Sigmoid colon (tissue), 7 donors: Measurements from ENCODE around the gene RSPH1. TPM values are rescaled to one million over a fixed set of nuclear protein-coding genes. Genes with fewer than 3 reads are reported as not detected.
A peak's percentile ranks its signal among the peaks of the same experiment; 100 is the strongest.

ENCODE experiments used
- DNase-seq: peaks from one replicate; pipeline ENCODE4 v3.0.0-alpha.2; 2019
- H3K27ac ChIP-seq, 4 donors: fragments of 200-600 bp; sonication (generic); one replicate each; pipeline ENCODE4 v1.5.1; 2016 to 2019; ENCODE audit warnings: mild to moderate bottlenecking in 1 of 4
- H3K27me3 ChIP-seq, 3 donors: fragments of 200-600 bp; sonication (generic); one replicate each; pipeline ENCODE4 v1.5.1; 2019; ENCODE audit warnings: mild to moderate bottlenecking in 1 of 3
- H3K36me3 ChIP-seq, 4 donors: fragments of 200-600 bp; sonication (generic); one replicate each; pipeline ENCODE4 v1.5.1; 2016 to 2019
- H3K4me1 ChIP-seq, 4 donors: fragments of 200-600 bp; sonication (generic); one replicate each; pipeline ENCODE4 v1.5.1; 2017 to 2019
- H3K4me3 ChIP-seq, 4 donors: fragments of 200-600 bp; sonication (generic); one replicate each; pipeline ENCODE4 v1.5.1; 2017 to 2019; ENCODE audit warnings: mild to moderate bottlenecking in 2 of 4, moderate library complexity in 1 of 4
- H3K9me3 ChIP-seq, 4 donors: fragments of 200-600 bp in 3 of 4; sonication (generic) in 3 of 4; one replicate each; pipeline versions ENCODE4 v1.5.1 to v1.6.1; 2013 to 2019
- CTCF ChIP-seq, 4 experiments: fragments of 450-650 bp in 3 of 4; fragments of 200-600 bp in 1 of 4; IDR thresholded peaks; one replicate each; pipeline ENCODE4 v1.5.1; 2016 to 2019; ENCODE audit warnings: antibody characterized with exemption in 4 of 4, mild to moderate bottlenecking in 3 of 4, moderate library complexity in 2 of 4
- EP300 ChIP-seq, 4 donors: sonication (generic); formaldehyde crosslinking; IDR thresholded peaks; one replicate each; pipeline ENCODE4 v1.6.1; 2017; ENCODE audit warnings: antibody characterized with exemption in 4 of 4
- POLR2A ChIP-seq, 2 donors: fragments of 450-650 bp; IDR thresholded peaks; one replicate each; pipeline ENCODE4 v1.6.1; 2016; ENCODE audit warnings: antibody characterized with exemption in 2 of 2, mild to moderate bottlenecking in 2 of 2, moderate library complexity in 2 of 2
- POLR2AphosphoS5 ChIP-seq, 4 donors: sonication (generic); formaldehyde crosslinking; IDR thresholded peaks; one replicate each; pipeline ENCODE4 v1.6.1; 2017; ENCODE audit warnings: antibody characterized with exemption in 4 of 4
- WGBS, 2 donors: extraction: QIAGEN DNeasy Blood & Tissue Kit; methylation state at CpG; one replicate each; pipeline ENCODE4 v1.1.7; 2013; 5-methylcytosine and 5-hydroxymethylcytosine counted together
- intact Hi-C: fragments of 100-400 bp; cut with DNase I; formaldehyde crosslinking; loops from one replicate; pipeline ENCODE4 v1.15.1; 2023
- polyA plus RNA-seq, 3 donors: library from polyadenylated mRNA; stranded (reverse); fragments of 200-250 nt; gene quantifications; one replicate each; pipeline ENCODE4 v1.2.3, GENCODE V29; 2013
- total RNA-seq, 4 donors: library from RNA; depleted of rRNA; stranded (reverse); fragments of >200 nt; gene quantifications; one replicate each; pipeline ENCODE4 v1.1.0, GENCODE V29; 2016
- donor health status: healthy with polysubstance abuse.
- donor health status: Bipolar disorder and iron deficiency.
- donor health status: healthy.

Gene RSPH1
- total and polyA plus RNA-seq, 7 donors, result 1.2 to 13.4 (median 3.0) TPM; not detected in 2

GRCh38 chr21:42512346-42513034 is 16.5 kb upstream of the RSPH1 start:
- Histone ChIP-seq H3K4me3 (no peak overlapping the region), H3K9me3 (no peaks in the 10 kb centered on the region), H3K27ac (no peak overlapping the region), H3K4me1 (peaks cover 0 to 20% (median 16%) of the 10 kb centered on the region in 4 donors), H3K36me3 (no peaks in the 10 kb centered on the region), H3K27me3 (no peaks in the 10 kb centered on the region)
- TF ChIP-seq CTCF (IDR thresholded peaks at IDR 0.05) (no peak), POLR2A (IDR thresholded peaks at IDR 0.05) (no peak), POLR2AphosphoS5 (IDR thresholded peaks at IDR 0.05) (no peak), EP300 (IDR thresholded peaks at IDR 0.05) (no peak)
- DNase-seq, result peak; percentile 59
- 94 to 95% methylated on average over 16 of the region's 16 CpGs for WGBS, 2 donors
- intact Hi-C loops, result no loop called here

GRCh38 chr21:42509244-42509643 is 13.2 kb upstream of the RSPH1 start:
- H3K9me3 ChIP-seq, result no peaks in the 10 kb centered on the region
- DNase-seq, result peak; percentile 13
- H3K4me1 ChIP-seq, result peaks cover 0 to 6% (median 3%) of the 10 kb centered on the region in 4 donors
- H3K4me3 ChIP-seq, result no peak overlapping the region
- no peak for TF ChIP-seq EP300 (IDR thresholded peaks at IDR 0.05)
- no peak for TF ChIP-seq POLR2A (IDR thresholded peaks at IDR 0.05)
- TF ChIP-seq CTCF (IDR thresholded peaks at IDR 0.05), result no peak
- TF ChIP-seq POLR2AphosphoS5 (IDR thresholded peaks at IDR 0.05), result no peak
- 88 to 91% methylated on average over 11 of the region's 11 CpGs for WGBS, 2 donors
- no peak overlapping the region for H3K27ac ChIP-seq
- no peaks in the 10 kb centered on the region for H3K36me3 ChIP-seq
- intact Hi-C loops, result no loop called here
- no peaks in the 10 kb centered on the region for H3K27me3 ChIP-seq

DNA sequence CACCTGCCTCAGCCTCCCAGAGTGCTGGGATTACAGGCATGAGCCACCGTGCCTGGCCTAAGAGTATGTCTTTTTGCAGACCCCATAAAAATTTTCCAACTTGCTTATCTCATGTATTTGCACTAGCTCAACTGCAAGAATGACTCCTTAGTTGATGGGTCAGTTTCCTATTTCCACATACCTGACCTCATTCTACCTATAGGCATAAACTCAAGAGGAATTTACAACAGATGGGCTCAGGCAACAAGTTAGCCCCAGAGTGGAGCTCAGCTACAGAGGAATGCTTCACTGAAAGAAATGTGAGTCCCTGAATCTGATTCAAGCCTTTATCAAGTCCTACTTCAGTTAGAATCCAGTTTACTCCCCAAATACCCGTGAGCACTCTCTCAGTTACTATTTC is 12.3 kb upstream of the RSPH1 start:
- TF ChIP-seq CTCF (IDR thresholded peaks at IDR 0.05) (no peak), POLR2A (IDR thresholded peaks at IDR 0.05) (no peak), EP300 (IDR thresholded peaks at IDR 0.05) (no peak)
- H3K4me3 ChIP-seq, result no peak overlapping the region
- intact Hi-C loops, result no loop called here
- peaks cover 0 to 4% (median 3%) of the 10 kb centered on the region in 4 donors for H3K4me1 ChIP-seq
- no peaks in the 10 kb centered on the region for H3K27me3 ChIP-seq
- no peaks in the 10 kb centered on the region for H3K9me3 ChIP-seq
- 86 to 87% methylated on average over 2 of the region's 2 CpGs for WGBS, 2 donors
- DNase-seq, result no peak
- no peak overlapping the region for H3K27ac ChIP-seq
- H3K36me3 ChIP-seq, result no peaks in the 10 kb centered on the region

DNA sequence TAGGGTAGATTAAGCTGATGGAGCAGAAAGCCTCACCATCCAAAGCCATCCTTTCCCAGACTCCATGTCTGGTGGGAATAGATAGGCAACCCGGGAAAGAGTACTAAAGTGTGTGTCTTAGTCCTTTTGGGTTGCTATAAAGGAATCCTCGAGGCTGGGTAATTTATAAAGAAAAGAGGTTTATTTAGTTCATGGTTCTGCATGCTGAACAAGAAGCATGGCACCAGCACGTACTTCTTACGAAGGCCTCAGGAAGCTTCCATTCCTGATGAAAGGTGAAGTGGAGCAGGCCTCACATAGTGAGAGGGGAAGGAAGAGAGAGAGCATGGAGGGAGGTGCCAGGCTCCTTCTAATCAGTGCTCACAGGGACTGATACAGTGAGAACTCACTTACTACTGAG is 11.4 kb upstream of the RSPH1 start:
- H3K9me3 ChIP-seq, result no peaks in the 10 kb centered on the region
- H3K27me3 ChIP-seq, result no peaks in the 10 kb centered on the region
- no peak overlapping the region for H3K27ac ChIP-seq
- TF ChIP-seq POLR2AphosphoS5 (IDR thresholded peaks at IDR 0.05) (no peak), CTCF (IDR thresholded peaks at IDR 0.05) (no peak), EP300 (IDR thresholded peaks at IDR 0.05) (no peak), POLR2A (IDR thresholded peaks at IDR 0.05) (no peak)
- 94 to 96% methylated on average over 4 of the region's 4 CpGs for WGBS, 2 donors
- no peak for DNase-seq
- no peaks in the 10 kb centered on the region for H3K4me1 ChIP-seq
- H3K36me3 ChIP-seq, result no peaks in the 10 kb centered on the region
- H3K4me3 ChIP-seq, result no peak overlapping the region
- intact Hi-C loops, result no loop called here
